Fibroblast of skin of right quadriceps (primary cell): ENCODE measurements around the gene ZFAND2B.
"Not testable (repeated sequence)": the region's sequence is repeated elsewhere in the genome, so short reads cannot be mapped to it uniquely, and the experiment has no call there.

Source experiments
- DNase-seq: peaks from one replicate; pipeline ENCODE4 v3.0.0-alpha.2; 2013

Gene ZFAND2B

DNA sequence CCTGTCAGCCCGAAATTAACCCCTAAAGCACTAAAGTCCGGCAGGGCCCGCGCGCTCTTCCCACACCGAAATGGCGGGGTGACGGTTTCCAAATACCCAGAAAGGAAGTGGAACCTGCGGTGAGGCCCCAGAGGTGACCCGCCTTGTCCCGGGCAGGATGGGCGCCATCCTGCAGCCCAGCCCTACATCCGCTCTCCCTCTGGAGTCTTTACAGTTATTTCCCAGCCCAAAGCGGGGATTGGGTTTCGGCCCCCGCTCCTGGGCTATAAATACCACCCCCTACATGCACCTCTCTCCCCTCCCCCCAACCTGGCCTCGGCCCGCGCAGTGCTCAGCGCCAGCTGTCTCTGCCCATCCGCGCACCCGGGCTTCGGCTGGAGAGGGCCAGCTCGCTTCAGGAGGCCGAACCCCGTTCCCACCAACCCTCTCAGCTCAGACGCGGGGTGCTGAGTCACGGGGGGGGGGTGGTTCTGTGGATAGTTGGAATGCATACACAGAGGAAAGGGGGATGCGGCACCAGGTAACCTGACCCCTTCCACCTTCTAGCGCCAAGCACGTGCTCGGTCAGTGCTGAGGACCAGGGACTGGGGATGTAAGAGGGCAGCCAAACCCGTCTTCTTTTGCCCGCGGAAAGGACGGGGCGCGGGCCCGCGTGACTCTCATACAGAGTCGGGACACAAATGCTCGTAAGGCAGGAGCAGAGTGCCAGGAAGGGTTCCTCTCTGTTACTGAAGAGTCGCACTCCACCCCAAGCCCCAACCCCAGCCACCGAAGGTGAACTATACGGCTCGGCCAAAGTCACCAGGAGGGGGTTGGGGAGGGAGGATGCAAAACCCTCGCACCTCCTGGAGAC is 46.5 kb downstream of the ZFAND2B start, which contains the start of gene TUBA4B:
Gene TUBA4B, plus strand, starts transcription at position 344 of the 853 bp plus-strand sequence. Its CDS starts 165 bp downstream, at position 509.
- DNase-seq, result peak; percentile 37

DNA sequence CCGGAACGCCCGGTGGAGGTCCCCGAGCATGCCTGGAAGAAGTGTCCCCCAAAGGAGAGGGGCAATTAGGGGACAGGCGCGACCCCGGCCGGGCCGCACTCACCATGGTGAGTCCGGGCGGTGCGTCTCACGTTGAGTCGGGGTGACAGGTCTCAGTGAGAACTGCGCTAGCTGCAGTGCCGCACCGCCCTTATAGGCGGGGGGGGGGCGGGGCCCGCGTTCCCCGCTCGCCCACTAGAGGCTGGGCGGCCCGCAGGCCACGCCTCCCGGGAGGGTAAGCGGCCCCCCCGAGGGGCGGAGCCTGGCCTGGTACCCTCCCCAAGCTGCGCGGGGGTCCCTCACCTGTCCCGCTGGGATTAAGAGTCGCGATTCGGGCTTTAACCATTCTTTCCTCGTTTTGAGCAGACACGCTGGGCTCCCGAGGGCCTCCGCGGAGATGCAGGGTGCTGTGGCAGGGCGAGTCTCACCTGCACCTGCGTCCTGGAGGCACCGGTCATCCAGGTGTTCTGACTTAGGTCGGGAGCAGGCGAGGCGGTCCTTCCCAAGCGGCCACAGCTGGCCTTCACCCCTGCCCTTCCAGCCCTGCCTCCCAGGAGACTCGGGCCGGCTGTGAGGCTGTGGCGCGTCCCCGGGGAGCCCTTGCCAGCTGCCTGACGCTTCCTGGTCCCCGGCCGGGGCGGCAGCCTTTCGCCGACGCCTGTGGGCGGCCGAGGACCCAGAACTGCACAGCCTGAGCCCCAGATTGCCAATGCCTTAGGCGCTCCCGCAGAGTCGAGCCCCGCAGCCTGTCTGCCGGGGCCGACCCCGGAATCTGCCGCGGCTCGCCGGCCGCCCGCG is 47.4 kb downstream of the ZFAND2B start, which contains the start of gene TUBA4A:
Gene TUBA4A, minus strand, starts transcription at position 166 of the 837 bp plus-strand sequence. Its CDS starts 60 bp downstream, at position 106.
- peak; percentile 55 for DNase-seq

DNA sequence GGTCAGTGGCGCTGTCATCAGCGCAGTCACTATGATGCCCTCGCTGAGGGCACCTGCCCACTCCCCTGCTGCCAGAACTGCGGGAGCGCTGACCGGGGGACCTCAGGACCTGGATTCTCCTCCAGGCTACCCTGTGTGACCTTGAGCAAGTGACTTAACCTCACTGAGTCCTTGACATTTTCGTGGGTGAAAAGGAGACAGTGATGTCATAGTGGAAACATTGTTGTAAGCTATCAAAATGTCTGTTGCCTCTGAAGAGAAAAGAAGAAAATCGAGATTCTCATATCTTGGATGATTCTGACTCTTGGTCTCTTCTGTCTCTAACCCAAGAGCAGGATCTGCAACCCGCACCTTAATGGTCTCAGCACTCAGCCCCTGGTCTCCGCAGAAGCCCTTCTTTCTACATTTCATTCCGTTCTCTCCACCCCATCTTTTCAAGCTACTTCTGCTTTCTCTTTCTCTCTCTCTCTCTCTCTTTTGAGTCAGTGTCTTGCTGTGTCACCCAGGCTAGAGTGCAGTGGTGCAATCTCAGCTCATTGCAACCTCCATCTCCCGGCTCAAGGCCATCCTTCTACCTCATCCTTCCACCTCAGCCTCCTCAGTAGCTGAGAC is 48.1 kb downstream of the ZFAND2B start:
- no peak for DNase-seq

DNA sequence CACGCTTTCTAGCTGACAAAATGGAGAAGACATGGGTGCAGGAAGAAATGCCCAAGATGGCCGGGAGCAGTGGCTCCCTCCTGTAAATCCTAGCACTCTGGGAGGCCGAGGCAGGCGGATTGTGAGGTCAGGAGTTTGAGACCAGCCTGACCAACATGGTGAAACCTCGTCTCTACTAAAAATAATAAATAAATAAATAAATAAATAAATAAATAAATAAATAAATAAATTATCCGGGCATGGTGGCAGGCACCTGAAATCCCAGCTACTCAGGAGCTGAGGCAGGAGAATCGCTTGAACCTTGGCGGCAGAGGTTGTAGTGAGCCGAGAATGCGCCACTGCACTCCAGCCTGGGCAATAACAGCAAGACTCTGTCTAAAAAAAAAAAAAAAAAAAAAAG is 52.4 kb downstream of the ZFAND2B start:
- DNase-seq, result not testable (repeated sequence)
